Caco-2 (cell line): Measurements from ENCODE around the gene ATP9A. TPM values are rescaled to one million over a fixed set of nuclear protein-coding genes. Genes with fewer than 3 reads are reported as not detected.

Experiments used
- BruUV-seq: library from RNA; stranded (reverse); fragments of 400-500 nt; replicated peaks from 2 replicates; lab custom pipeline; 2021; lab: Mats Ljungman, UMichigan
- CTCF ChIA-PET: fragments of 300-600 bp; sonication (Branson Sonifier 250); formaldehyde crosslinking; loops from one replicate; lab custom pipeline; 2022; ENCODE audit warnings: antibody characterized with exemption; lab: Charles Lee
- POLR2A ChIA-PET: fragments of 300-600 bp; sonication (Branson Sonifier 250); formaldehyde crosslinking; loops from one replicate; lab custom pipeline; 2022; ENCODE audit warnings: antibody characterized with exemption; lab: Charles Lee
- DNase-seq, 2 experiments: peaks; one replicate each; pipeline versions ENCODE4 v3.0.0 to v3.0.0-alpha.2; 2020 to 2022
- H3K27me3 ChIP-seq: replicated peaks from 2 replicates; pipeline ENCODE4 v1.6.0; 2011; ENCODE audit warnings: low read length; ENCODE audit not compliant: control insufficient read depth, insufficient read depth
- H3K36me3 ChIP-seq: 2 replicates; pipeline ENCODE4 v1.5.1; 2011; ENCODE audit warnings: low read length; ENCODE audit not compliant: control insufficient read depth, insufficient read depth
- H3K4me1 ChIP-seq: fragments of 250-450 bp; sonication (Bioruptor Pico); 2 replicates; pipeline ENCODE4 v1.5.1; 2020; ENCODE audit warnings: mild to moderate bottlenecking
- H3K4me3 ChIP-seq: 2 replicates; pipeline ENCODE4 v1.5.1; 2011; ENCODE audit warnings: low read depth, mild to moderate bottlenecking, control low read depth, low read length
- H3K9me3 ChIP-seq: fragments of 250-450 bp; sonication (Bioruptor Pico); 2 replicates; pipeline ENCODE4 v1.5.1; 2020; ENCODE audit warnings: mild to moderate bottlenecking, moderate library complexity
- H3K27ac Mint-ChIP-seq: one replicate; pipeline ENCODE4 v1.8.0; 2022; ENCODE audit warnings: mixed read lengths; ENCODE audit not compliant: unreplicated experiment
- H3K27me3 Mint-ChIP-seq: one replicate; pipeline ENCODE4 v1.8.0; 2022; ENCODE audit warnings: mixed read lengths; ENCODE audit not compliant: insufficient read depth, unreplicated experiment
- H3K36me3 Mint-ChIP-seq: one replicate; pipeline ENCODE4 v1.8.0; 2022; ENCODE audit warnings: mild to moderate bottlenecking, mixed read lengths; ENCODE audit not compliant: insufficient read depth, unreplicated experiment
- H3K4me1 Mint-ChIP-seq: one replicate; pipeline ENCODE4 v1.8.0; 2022; ENCODE audit warnings: low read depth, mixed read lengths; ENCODE audit not compliant: unreplicated experiment
- H3K4me3 Mint-ChIP-seq: one replicate; pipeline ENCODE4 v1.8.0; 2022; ENCODE audit warnings: mild to moderate bottlenecking, moderate library complexity, mixed read lengths; ENCODE audit not compliant: unreplicated experiment
- H3K9me3 Mint-ChIP-seq: one replicate; pipeline ENCODE4 v1.8.0; 2022; ENCODE audit warnings: mixed read lengths; ENCODE audit not compliant: unreplicated experiment
- intact Hi-C: fragments of 100-400 bp; cut with micrococcal nuclease; formaldehyde crosslinking; loops from one replicate; pipeline ENCODE4 v1.10.0; 2022; ENCODE audit not compliant: unreplicated experiment
- total RNA-seq: library from RNA; stranded (reverse); gene quantifications from 2 replicates; pipeline ENCODE4 v1.2.3, GENCODE V29; 2022
- TF ChIP-seq, protein P1 (sequence below), 2 experiments: fragments of 200-600 bp in 1 of 2; IDR thresholded peaks; 1 replicate in 1 of 2; 2 replicates in 1 of 2; pipeline versions ENCODE4 v1.5.1 to v1.8.0; 2011 to 2022; ENCODE audit warnings: antibody characterized with exemption in 1 of 2, control low read depth in 1 of 2, inconsistent platforms in 1 of 2, low read depth in 1 of 2, low read length in 1 of 2, mild to moderate bottlenecking in 1 of 2, moderate library complexity in 1 of 2; ENCODE audit not compliant: insufficient read depth in 1 of 2, severe bottlenecking in 1 of 2, unreplicated experiment in 1 of 2

Gene ATP9A
- total RNA-seq, 1 experiment from 2014 or later = 102 TPM

DNA sequence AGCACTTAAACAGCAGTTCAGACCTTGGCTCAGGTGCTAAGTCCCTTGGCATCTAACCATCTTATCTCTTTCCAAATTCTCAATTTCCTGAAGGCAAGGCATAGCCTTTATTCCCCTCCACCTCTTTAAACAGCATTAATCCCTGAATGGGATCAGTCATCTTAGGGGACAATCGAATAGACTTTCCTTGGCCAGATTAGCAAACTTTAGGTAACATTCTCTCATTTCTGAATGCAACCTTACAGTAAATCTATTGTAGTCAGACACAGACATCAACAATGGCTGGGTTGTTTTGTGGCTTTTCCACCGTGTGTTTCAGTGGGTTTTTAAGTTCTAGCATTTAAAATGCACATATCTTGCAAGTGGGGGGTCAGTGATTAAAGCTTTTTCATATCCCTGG lies 56.8 kb downstream of the ATP9A start:
- Mint-ChIP-seq H3K27ac (no peak overlapping the region), H3K4me3 (no peak overlapping the region), H3K9me3 (no peaks in the 10 kb centered on the region), H3K4me1 (peaks cover 22% of the 10 kb centered on the region), H3K27me3 (no peaks in the 10 kb centered on the region), H3K36me3 (peaks cover 52% of the 10 kb centered on the region)
- POLR2A ChIA-PET = no interaction called here
- no peak overlapping the region for H3K4me3 ChIP-seq
- H3K36me3 ChIP-seq = peaks cover 2% of the 10 kb centered on the region
- H3K9me3 ChIP-seq = no peaks in the 10 kb centered on the region
- intact Hi-C loops = no loop called here
- peaks cover 10% of the 10 kb centered on the region for H3K4me1 ChIP-seq
- DNase-seq = no peak
- TF ChIP-seq, protein P1, sequence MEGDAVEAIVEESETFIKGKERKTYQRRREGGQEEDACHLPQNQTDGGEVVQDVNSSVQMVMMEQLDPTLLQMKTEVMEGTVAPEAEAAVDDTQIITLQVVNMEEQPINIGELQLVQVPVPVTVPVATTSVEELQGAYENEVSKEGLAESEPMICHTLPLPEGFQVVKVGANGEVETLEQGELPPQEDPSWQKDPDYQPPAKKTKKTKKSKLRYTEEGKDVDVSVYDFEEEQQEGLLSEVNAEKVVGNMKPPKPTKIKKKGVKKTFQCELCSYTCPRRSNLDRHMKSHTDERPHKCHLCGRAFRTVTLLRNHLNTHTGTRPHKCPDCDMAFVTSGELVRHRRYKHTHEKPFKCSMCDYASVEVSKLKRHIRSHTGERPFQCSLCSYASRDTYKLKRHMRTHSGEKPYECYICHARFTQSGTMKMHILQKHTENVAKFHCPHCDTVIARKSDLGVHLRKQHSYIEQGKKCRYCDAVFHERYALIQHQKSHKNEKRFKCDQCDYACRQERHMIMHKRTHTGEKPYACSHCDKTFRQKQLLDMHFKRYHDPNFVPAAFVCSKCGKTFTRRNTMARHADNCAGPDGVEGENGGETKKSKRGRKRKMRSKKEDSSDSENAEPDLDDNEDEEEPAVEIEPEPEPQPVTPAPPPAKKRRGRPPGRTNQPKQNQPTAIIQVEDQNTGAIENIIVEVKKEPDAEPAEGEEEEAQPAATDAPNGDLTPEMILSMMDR (IDR thresholded peaks at IDR 0.05; ENCODE audit: insufficient read depth in 1 of 2, low read depth in 1 of 2, low read length in 1 of 2, severe bottlenecking in 1 of 2, unreplicated experiment in 1 of 2) = no peak
- no TSS peak for BruUV-seq
- no peaks in the 10 kb centered on the region for H3K27me3 ChIP-seq
- CTCF ChIA-PET = interaction anchor here (0.5 to 1.5 kb wide), 2 partner anchors 10 to 89 kb away, joined by 4 to 5 read pairs; no protein-coding TSS in a partner anchor

DNA sequence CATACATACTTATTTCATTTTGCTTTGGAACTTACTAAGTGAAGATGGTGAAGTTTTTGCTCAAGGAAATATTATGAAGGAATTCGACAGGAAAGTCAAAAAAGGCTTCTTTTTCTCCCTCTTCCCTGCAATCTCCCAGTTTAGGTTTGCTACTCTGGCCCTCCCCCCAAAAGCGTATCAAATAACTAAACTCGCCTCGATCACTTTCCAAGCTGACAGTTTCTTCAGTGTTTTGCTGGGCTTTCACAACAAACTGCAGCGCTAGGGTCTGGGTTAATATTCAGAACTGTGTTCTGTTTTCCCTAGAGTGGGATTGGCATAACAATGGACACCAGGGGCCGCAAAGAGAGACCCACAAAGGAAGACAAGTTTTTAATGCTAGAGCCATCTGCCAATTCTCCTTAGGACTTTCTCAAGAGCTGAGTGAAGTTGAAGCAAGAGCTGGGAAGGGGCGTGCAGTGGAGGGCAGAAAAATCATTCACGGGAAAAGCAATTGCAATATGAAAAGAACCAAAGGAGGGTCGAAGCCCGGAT lies 57.8 kb downstream of the ATP9A start:
- H3K9me3 ChIP-seq = no peaks in the 10 kb centered on the region
- no peaks in the 10 kb centered on the region for H3K27me3 Mint-ChIP-seq
- POLR2A ChIA-PET = no interaction called here
- DNase-seq = no peak
- CTCF ChIA-PET = interaction anchor here (0.5 kb wide), 1 partner anchor 9 kb away, joined by 4 read pairs; no protein-coding TSS in a partner anchor
- no peak overlapping the region for H3K27ac Mint-ChIP-seq
- H3K9me3 Mint-ChIP-seq = no peaks in the 10 kb centered on the region
- TF ChIP-seq, protein P1 (IDR thresholded peaks at IDR 0.05; ENCODE audit: insufficient read depth in 1 of 2, low read depth in 1 of 2, low read length in 1 of 2, severe bottlenecking in 1 of 2, unreplicated experiment in 1 of 2) = no peak
- H3K36me3 Mint-ChIP-seq = peaks cover 52% of the 10 kb centered on the region
- intact Hi-C loops = no loop called here
- peaks cover 18% of the 10 kb centered on the region for H3K4me1 ChIP-seq
- H3K4me3 Mint-ChIP-seq = no peak overlapping the region
- H3K27me3 ChIP-seq = no peaks in the 10 kb centered on the region
- no peak overlapping the region for H3K4me3 ChIP-seq
- H3K4me1 Mint-ChIP-seq = peaks cover 26% of the 10 kb centered on the region
- no TSS peak for BruUV-seq
- peaks cover 2% of the 10 kb centered on the region for H3K36me3 ChIP-seq

DNA sequence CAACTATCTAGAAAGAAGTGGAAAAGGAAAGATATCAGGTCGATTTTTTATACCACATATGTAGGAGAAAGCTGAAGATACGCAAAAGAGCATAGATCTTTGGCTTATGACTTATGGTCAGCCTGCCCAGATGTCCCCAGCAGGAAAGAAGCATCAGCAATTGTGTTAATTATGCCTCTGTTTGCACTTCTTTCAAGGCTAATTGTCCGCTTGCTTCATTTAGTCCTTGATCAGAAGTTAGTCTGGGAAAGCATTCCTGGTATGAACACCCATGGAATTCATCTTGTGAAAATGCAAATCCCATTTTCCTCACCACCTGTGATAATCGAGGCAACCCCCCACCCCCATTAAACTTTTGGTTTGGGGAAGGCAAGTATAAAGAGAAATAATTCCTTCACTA lies 62.8 kb downstream of the ATP9A start:
- H3K36me3 ChIP-seq = peaks cover 2% of the 10 kb centered on the region
- Mint-ChIP-seq H3K4me1 (peaks cover 59% of the 10 kb centered on the region), H3K27me3 (no peaks in the 10 kb centered on the region), H3K4me3 (no peak overlapping the region), H3K36me3 (peaks cover 36% of the 10 kb centered on the region), H3K27ac (peak overlapping the region; percentile 0), H3K9me3 (no peaks in the 10 kb centered on the region)
- BruUV-seq = no TSS peak
- ChIA-PET CTCF (interaction anchor here (1.1 kb wide), 1 partner anchor 38 kb away, joined by 4 read pairs; no protein-coding TSS in a partner anchor), POLR2A (no interaction called here)
- H3K27me3 ChIP-seq = no peaks in the 10 kb centered on the region
- H3K9me3 ChIP-seq = no peaks in the 10 kb centered on the region
- DNase-seq = no peak
- TF ChIP-seq, protein P1 (IDR thresholded peaks at IDR 0.05; ENCODE audit: insufficient read depth in 1 of 2, low read depth in 1 of 2, low read length in 1 of 2, severe bottlenecking in 1 of 2, unreplicated experiment in 1 of 2) = no peak
- H3K4me1 ChIP-seq = peaks cover 61% of the 10 kb centered on the region
- H3K4me3 ChIP-seq = no peak overlapping the region
- intact Hi-C loops = loop anchor here (2.0 kb wide), 1 partner anchor 17 kb away; no protein-coding TSS in a partner anchor
